T-helper 1 cell (primary cell): ENCODE data around the gene CRB3.
"Not testable (repeated sequence)": the region's sequence is repeated elsewhere in the genome, so short reads cannot be mapped to it uniquely, and the experiment has no call there.

ENCODE experiments used
- DNase-seq, 5 donors: peaks; one replicate each; pipeline ENCODE4 v3.0.0-alpha.2; 2012 to 2020
- total RNA-seq, 4 donors: gene quantifications; one replicate each; lab custom pipeline; 2026; lab: John Stamatoyannopoulos, UW

Gene CRB3
- total RNA-seq: 2.1 to 3.1 (median 2.5) reads per million in 4 donors

GRCh38 chr19:6464070-6464873 is at the start of gene CRB3:
TSS of gene CRB3 (plus strand) at chr19:6464271. CDS start at chr19:6464702, 431 bp downstream.
- DNase-seq: peak in 3 of 5 donors; percentile 50 to 51 (median 50)

GRCh38 chr19:6414793-6415590 is 49.1 kb upstream of the CRB3 start:
- DNase-seq: no peak

- DNase-seq: no peak
Measured at GRCh38 chr19:6415591-6416190, 48.4 kb upstream of the CRB3 start.

- no peak for DNase-seq
Measured at GRCh38 chr19:6416658-6417405, 47.2 kb upstream of the CRB3 start.

GRCh38 chr19:6417713-6418561 is 46.1 kb upstream of the CRB3 start:
- DNase-seq: no peak

GRCh38 chr19:6418562-6418932 is 45.5 kb upstream of the CRB3 start:
- DNase-seq: no peak

GRCh38 chr19:6421075-6422014 is 42.7 kb upstream of the CRB3 start:
- DNase-seq: no peak

- DNase-seq: peak in 1 of 5 donors; percentile 34
Measured at GRCh38 chr19:6423499-6424194, 40.4 kb upstream of the CRB3 start.

GRCh38 chr19:6424195-6424938 is 39.7 kb upstream of the CRB3 start, which contains the start of gene KHSRP:
TSS of gene KHSRP (minus strand) at chr19:6424811. CDS start at chr19:6424701, 110 bp downstream.
- DNase-seq: peak in 1 of 5 donors; percentile 47

GRCh38 chr19:6424939-6425731 is 38.9 kb upstream of the CRB3 start:
- peak; percentile 98 to 100 (median 99) for DNase-seq

GRCh38 chr19:6425732-6426620 is 38.1 kb upstream of the CRB3 start:
- peak in 1 of 5 donors; percentile 24 for DNase-seq

- DNase-seq: no peak
Measured at GRCh38 chr19:6427131-6427530, 36.9 kb upstream of the CRB3 start.

GRCh38 chr19:6428692-6429418 is 35.2 kb upstream of the CRB3 start:
- not testable (repeated sequence) for DNase-seq

- no peak for DNase-seq
Measured at GRCh38 chr19:6429419-6430221, 34.5 kb upstream of the CRB3 start.

- no peak for DNase-seq
Measured at GRCh38 chr19:6431891-6432290, 32.2 kb upstream of the CRB3 start.
